Activated CD8-positive, alpha-beta memory T cell treated with anti-CD3 and anti-CD28 coated beads, Interleukin-2, amount 50 U/mL, for 24 hours (primary cell): ENCODE measurements around the gene SLC16A6.
"Not testable (repeated sequence)": the region's sequence is repeated elsewhere in the genome, so short reads cannot be mapped to it uniquely, and the experiment has no call there.

Source experiments
- DNase-seq: peaks from one replicate; pipeline ENCODE4 v3.0.0-alpha.2; 2020; ENCODE audit errors: extremely low read depth

Gene SLC16A6

DNA sequence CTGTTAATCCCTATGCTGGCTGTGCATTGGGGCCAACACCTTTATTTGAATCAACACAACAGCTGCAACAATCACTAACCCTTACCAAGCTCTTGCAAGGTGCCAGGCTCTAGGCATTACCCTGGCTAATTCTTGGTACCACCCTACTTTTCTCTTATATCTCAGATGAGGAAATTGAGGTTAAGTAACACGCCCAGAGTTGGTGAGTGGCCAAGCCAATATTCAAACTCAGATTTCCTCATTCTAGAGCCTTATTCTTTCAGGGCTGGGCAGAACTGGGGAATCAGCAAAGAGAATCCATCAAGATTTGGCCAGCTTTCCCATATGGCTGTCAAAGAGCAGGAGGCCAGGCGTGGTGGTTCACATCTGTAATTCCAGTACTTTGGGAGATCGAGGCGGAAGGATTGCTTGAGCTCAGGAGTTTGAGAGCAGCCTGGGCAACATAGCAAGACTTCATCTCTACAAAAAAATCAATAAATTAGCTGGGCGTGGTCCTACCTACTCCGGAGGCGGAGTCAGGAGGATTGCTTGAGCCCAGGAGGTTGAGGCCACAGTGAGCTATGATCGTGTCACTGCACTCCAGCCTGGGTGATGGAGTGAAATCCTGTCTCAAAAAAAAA is 24.1 kb upstream of the SLC16A6 start:
- DNase-seq: no peak

DNA sequence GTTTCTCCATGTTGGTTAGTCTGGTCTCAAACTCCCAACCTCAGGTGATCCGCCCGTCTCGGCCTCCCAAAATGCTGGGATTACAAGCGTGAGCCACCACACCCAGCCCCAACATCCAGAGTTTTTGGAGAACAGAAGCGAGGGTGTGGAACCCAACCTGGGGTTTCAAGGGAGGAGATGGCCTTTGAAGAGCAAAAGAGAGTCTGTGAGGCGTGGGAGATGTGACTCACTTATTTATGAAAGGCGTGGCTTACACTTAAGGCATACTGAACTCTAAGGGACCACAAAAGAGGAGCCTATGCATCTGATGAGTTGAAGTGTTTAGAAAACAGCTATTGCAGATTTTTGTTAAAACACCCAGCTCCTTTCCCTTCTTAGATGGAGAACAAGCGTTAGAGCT is 19.2 kb upstream of the SLC16A6 start:
- DNase-seq: no peak

DNA sequence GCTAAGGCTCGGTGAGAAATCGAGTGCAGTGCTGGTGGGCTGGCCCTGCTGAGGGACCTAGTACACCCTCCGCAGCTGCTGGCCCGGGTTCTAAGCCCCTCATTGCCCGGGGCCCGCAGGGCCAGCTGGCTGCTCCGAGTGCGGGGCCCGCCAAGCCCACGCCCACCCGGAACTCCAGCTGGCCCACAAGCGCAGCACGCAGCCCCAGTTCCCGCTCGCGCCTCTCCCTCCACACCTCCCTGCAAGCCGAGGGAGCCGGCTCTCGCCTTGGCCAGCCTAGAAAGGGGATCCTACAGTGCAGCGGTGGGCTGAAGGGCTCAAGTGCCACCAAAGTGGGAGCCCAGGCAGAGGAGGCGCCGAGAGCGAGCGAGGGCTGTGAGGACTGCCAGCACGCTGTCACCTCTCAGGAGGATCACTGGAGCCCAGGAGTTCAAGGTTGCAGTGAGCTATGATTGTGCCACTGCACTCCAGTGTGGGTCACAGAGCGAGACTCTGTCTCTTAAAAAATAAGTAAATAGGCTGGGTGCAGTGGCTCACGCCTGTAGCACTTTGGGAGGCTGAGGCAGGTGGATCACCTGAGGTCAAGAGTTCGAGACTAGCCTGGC is 18.2 kb upstream of the SLC16A6 start:
- not testable (repeated sequence) for DNase-seq

DNA sequence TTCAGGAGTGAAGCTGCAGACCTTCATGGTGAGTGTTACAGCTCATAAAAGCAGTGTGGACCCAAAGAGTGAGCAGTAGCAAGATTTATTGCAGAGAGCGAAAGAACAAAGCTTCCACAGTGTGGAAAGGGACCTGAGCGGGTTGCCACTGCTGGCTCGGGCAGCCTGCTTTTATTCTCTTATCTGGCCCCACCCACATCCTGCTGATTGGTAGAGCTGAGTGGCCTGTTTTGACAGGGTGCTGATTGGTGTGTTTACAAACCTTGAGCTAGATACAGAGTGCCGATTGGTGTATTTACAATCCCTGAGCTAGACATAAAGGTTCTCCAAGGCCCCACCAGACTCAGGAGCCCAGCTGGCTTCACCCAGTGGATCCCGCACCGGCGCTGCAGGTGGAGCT is 17.6 kb upstream of the SLC16A6 start:
- not testable (repeated sequence) for DNase-seq

DNA sequence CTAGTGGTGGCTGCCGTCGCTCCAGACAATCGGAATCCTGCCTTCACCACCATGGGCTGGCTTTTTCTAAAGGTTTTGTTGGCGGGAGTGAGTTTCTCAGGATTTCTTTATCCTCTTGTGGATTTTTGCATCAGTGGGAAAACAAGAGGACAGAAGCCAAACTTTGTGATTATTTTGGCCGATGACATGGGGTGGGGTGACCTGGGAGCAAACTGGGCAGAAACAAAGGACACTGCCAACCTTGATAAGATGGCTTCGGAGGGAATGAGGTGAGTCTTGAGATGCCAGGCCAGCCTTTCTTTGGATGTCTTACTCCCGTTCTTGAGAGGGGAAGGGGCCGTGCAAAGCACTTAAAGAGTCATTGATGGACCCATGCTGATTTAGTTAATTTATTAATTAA is 16.5 kb upstream of the SLC16A6 start:
- no peak for DNase-seq

DNA sequence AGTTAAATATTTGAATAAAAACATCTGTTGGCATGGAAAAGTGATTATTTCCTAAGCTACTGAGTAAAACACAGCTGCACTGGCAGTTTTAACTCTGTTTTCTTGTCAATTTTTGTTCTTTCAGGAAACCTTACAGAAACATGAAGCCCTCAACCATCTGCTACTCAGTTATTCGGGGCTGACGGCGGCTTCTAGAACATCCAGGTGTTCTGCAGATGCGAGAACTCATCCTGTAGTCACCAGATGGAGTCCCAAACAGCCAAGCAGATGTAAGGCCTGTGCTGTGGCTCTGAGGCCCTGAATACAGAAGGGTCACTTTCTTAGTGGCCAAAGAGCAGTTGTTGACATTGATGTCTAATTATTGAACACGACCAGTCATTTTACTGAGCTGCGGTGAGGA is 15.9 kb upstream of the SLC16A6 start:
- no peak for DNase-seq

DNA sequence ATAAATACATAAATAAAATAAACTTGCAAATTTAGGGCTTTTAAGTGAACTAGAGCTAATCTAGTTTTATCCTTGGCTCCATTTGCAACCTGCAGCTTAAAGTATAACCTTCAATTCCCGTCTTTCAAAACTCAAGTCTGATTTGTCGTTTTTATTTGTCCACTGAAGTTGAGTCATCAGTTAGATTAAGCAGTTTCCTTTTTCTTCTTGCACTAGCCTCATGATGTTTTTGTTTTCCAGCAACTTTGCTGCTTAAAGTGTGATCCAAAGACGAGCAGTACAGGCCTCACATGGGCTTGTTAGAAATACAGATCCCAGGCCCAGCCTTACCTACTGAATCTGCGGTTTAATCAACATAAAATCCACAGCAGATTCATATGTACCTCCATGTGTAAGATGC is 14.2 kb upstream of the SLC16A6 start:
- no peak for DNase-seq

DNA sequence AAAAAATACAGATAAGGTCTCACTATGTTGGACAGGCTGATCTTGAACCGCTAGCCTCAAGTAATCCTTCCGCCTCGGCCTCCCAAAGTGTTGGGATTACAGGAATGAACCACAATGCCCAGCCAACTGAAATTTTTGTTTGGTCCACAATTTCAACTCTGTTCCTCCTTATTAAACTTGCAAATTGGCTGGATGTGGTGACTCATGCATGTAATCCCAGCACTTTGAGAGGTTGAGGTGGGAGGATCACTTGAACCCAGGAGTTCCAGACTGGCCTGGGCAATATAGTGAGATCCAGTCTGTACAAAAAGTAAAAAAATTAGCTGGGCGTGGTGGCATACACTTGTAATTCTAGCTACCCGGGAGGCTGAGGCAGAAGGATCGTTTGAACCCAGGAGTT is 13.8 kb upstream of the SLC16A6 start:
- no peak for DNase-seq

DNA sequence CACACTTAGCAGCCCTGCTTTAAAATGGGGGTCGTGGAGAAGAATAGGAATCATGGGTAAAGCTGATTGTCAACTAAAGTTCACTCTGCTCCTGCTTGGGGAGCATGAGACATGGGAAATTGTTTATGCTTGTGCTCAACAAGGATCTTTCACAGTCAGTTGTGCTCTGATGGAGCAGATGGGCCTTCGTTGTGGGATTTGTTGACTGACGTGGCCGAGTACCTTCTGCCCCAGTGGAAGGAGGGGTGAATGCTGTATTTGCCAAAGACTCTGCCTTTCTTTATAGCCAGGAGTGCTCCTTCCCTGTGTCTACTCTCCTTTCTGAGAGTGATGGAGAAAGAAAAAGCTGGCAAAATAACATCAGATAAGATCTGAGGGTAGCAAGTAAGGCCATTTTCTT is 11.7 kb upstream of the SLC16A6 start:
- no peak for DNase-seq

DNA sequence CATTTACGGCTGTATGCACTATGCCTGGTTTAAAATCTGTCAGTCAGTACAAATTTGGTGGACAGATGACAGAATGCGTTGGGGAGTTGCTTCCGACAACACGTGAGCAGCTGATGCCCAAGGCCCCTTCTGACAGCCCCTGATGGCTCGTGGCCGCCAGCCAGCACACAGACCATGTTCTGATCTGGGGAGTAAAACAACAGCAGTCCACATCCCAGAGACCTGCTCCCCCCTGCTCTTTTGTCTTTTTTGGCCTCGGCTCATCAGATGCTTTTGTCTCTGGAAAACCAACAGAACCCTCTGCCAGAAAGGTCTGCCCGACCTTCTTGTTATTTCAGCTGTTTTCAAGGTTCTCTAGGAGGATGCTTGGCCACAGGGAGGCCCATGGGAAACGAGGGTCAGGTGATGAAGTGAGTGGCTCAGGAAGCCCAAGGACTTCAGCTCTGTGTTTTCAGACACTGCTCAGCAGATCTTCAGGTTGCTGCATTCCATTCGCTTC is 11.2 kb upstream of the SLC16A6 start:
- DNase-seq: no peak

DNA sequence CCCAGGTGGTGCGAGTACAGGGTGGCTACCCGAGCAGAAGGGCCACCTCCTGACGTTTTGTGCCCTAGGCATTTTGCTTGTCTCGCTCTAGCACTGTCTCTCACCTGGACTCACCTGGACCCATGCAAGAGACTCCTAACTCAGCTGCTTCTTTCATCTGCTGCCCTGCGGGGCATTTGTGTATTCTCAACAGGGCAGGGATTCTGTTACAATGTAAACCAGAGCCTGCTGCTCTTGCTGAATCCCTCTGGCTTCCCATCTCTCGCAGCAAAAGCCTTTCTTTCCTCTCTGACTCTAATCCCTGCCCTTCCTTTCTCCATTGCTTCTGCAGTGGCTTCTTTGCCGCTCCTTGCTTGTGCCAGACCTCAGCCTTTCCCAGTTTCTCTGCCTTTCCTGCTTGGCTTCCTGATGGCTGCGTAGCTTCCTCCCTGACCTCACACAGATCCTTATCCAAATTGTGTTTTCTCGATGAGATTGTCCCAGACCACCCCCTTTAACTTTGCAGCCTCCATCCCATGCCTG is 10.6 kb upstream of the SLC16A6 start:
- no peak for DNase-seq

DNA sequence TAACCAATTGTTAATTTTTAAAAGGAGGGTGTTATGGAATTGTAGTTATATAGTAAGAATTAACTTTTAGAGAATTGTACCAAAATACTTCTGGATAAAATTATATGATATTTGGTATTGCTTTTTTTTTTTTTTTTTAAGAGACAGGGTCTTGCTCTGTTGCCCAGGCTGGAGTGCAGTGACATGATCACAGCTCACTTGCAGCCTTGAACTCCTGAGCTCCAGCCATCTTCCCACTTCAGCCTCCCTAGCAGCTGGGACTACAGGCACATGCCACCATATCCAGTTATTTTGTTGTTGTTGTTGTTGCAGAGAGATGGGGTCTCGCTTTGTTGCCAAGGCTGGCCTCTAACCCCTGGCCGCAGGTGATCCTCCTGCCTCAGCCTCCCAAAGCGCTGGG is 8.9 kb upstream of the SLC16A6 start:
- no peak for DNase-seq

DNA sequence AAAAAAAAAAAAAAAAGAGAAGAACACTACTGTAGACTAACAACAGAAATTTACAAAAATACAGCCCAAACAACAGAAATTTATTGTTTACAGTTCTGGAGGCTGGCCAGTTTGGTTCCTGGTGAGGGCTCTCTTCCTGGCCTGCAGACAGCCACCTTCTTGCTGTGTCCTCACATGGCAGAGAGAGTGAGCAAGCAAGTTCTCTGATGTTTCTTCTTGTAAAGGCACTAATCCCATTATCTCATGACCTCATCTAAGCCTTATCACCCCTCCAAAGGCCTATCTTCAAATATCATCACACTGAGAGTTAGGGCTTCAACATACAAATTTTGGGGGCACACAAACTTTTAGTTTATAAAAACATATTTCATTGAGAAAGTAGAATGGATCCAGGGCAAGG is 7.7 kb upstream of the SLC16A6 start:
- no peak for DNase-seq

DNA sequence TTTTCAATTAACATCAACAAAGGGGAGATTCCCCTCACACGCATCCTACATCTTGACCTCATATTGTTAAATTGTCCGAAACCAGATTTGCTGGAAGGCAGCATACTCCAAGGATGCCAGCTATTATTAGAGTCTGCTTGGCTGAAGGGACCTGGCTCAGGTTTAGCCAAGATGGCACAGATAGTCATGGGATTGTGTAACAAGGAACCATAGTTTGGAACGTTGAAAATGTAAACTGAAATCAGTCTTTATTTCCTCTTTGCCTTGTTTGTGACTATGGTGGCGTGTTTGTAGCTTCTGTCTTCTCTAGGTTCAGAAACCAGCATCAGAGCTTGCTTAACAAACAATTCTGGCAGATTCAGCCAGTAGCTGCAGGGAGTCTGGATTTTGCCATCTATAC is 6.3 kb upstream of the SLC16A6 start:
- DNase-seq: no peak

DNA sequence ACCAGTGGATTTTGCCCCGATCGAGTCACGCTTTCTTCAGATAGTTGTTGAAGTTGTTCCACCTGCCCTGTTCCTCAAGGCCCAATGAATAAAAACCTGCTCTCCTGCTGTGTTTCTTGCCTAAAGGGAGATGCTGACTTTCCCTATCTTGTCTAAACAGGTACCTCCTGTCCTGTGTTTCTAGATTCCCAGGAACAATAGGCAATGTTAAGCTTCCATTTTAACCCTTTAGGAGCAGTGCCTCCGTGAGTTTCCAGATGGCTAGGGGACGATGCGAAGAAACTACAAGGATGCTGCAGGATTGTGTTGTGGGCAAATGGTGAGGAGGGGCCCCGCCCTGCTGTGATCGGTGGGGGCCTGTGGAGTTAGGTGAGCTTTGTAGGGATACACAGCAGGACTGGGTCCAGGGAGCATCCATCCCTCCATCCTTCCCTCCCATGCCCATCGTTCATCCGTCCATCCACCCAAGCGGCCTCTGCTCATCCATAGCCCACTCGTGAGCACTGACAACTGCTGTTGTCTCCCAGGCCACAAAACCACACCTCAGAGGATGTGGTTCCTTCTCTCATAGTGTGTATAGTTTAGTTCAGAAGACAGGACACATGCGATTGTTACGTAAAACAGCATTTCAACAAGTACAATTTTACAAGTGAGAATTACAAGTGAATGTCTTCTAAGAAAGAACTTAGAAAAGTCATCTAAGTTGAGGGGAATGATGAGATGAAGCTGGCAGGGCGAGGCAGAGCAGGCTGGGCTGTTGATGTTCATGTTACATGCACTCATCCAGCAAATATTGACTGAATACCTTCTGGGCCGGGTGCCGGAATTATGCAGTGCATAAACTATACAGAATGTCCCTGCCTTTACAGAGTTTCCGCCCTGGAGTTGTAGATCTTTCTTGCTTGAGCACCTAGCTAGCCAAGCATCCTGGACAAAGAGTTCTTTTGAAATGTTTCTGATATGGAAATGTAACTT is 5.6 kb upstream of the SLC16A6 start:
- DNase-seq: no peak

DNA sequence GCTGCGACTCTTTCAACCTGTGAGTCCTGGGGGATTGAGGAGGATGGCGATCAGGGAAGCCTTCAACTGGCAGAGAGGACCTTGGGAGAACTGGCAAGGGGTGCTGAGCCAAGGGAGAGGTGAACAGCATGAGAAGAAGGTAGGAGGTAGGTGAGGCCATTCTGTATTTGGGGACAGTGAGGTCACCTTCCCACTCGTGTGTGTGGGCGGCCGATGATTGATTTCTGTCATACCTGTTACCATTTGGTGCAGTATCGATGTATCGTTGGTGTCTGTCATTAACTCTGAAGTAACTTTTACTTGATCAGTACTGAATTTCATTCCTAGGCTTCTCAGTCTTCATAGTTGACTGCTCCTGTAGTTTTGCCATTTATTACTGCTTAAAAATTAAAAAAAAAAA is 4.2 kb upstream of the SLC16A6 start:
- no peak for DNase-seq

DNA sequence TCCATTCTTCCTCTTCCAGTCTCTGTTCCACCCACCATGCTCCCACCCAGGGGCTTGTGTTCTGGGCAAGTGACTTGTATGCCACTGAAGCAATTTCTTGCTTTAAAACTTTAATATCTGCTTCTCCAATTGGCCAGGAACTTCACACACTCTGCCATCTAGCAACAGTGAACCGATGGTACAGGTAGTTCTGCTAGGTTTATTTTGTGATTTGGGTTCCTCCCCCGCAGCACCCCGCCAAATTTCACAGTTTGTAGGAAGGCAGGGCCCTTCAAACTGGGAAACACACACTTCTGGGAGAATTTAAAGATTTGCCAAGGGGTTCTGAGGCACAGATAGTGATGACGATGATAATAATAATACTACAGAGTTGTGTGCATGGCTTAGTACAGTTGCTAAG is 3.7 kb upstream of the SLC16A6 start:
- no peak for DNase-seq

DNA sequence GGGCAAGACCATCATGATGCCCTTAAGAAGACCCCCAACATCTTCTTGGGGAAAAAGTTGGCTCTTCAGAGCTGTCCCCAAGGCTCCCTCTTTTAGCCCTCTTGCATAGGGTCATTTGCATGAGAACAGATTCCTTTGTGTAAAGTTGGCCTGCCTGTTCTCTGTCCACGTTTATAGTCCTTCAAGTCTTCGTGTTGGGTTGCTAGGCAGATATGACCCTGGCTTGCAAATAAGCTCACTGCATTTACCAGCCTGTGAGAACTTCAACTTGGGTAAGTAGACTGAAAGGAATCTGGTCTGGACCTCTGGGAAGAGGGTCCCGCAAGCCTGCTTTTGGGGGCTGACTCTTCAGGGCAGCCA is 3.2 kb upstream of the SLC16A6 start:
- no peak for DNase-seq

DNA sequence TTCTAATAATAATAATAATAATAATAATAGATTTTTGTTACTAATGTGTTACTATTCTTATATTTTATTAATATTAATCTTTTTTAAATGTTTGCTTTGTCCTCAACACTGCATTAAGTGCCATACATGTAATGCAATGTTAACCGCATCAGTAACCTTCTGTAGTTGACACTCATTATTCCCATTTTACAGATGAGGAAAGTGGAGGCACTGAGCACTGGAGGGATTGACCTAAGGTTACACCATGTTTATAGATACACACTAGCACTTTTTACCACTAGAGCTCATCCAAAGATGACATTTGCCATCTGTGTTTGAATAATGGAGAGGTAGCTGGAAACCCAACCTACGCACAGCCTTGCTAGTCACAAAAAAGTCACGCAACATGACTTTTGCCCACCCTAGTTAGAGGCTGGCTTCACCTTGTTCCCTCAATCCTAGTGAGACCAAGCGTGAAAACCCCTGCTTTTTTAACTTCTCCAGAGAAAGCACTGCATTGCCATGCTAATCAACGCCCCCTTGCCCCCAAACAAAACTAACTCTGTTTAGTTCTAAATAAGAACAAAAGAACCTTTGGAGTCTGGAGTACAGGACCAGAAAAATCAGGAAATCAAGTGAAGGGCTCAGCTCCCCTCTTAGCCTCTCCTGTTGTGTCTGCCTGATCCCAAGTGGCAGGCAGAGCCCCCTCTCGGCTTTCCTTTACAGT is 2.7 kb upstream of the SLC16A6 start:
- no peak for DNase-seq

DNA sequence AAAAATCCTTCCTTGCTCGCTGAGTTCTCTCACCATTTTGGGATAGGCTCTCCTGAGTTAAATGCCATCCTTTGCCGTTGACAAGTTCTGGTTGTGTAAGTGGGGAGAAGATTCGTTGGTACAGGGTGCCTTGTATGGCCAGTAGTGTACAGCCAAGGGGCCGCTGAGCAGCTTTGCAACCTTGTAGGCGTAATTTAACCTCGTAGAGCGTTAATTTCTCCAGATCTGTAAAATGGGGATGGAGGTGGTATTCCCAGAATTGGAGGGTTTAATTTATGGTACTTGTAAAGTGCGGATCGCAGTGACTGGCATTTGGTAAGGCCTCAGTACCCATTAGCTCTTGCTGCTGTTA is 1.7 kb upstream of the SLC16A6 start:
- DNase-seq: no peak

DNA sequence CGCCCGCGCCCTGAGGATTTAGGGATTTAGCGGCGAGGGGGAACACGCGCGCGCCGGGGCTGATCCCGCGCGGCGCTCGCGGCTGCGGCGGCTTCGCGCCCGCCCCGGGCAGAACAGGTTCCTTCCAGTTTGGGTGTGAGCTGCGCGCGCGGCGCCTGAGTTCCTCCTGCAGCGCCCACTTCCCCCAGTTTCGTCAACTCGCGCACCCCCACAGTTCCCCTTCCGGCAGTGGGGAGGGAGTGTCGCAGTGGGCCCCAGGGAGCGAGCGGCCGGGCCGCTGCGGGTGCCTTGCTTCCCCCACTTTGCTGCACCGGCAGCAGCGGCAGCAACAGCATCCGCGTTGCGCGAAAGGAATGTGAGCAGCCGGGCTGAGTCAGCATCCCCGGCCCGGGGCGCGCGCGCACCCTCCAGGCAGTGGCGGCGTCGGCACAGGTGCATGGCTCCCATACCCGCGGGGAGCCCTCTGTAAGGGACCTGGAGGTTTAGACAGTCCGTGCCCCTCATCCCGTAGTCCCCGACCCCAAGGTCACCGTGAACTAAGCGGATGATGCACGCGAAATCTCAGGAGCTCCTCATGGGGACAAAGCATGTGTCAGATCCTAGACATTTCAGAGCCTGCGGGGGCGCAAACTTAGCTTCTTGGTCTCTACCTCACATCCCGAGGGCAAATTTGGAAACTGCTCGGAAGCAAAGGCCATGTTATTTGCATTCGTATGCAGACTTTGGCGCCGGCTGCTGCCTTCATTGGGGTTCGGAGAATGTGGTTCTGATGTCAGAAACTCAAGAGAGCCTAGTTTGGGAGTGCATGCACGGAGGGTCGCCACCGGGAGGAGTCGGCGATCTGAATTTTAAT is 1.1 kb upstream of the SLC16A6 start:
- peak; percentile 80 for DNase-seq
